Stimulated activated CD8-positive, alpha-beta memory T cell treated with anti-CD3 and anti-CD28 coated beads, Interleukin-12 subunit alpha, Interleukin-12 subunit beta, amount 100 ng/mL, for 24 hours (primary cell): ENCODE results near the gene FER.
"Not testable (repeated sequence)": the region's sequence is repeated elsewhere in the genome, so short reads cannot be mapped to it uniquely, and the experiment has no call there.

ENCODE experiments used
- DNase-seq: peaks from one replicate; pipeline ENCODE4 v3.0.0-alpha.2; 2020; ENCODE audit errors: extremely low read depth

FER gene

DNA sequence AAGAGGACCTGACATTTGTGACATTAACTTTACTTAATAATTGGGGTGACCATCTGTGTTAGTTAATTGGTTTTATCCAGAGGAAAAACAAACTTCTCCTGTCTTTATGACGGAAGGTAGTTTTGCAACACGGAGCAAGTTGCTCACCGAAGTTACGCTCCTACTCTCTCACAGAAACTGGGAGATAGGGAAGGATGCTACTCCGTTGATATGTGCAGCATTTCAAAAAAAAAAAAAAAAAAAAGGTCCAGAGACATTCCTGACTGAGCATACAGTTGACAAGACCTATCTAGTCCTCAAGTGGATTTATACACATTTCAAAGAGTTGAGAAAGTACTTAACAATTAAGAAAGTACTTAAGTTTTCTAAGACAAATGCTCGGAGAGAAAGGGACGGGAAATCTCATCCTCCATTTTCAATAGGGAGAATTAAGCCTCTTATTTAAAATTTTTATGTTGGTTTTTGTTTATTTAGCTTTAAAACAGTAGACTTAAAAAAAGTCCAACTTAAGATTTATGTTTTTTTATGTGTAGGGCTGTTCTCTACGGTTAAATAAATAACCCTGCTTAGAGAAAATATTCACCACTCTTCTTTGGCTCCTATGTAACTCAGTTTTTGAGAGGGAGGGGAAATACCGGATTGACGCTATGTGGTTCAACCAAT lies 455 bp upstream of the FER start:
- no peak for DNase-seq

DNA sequence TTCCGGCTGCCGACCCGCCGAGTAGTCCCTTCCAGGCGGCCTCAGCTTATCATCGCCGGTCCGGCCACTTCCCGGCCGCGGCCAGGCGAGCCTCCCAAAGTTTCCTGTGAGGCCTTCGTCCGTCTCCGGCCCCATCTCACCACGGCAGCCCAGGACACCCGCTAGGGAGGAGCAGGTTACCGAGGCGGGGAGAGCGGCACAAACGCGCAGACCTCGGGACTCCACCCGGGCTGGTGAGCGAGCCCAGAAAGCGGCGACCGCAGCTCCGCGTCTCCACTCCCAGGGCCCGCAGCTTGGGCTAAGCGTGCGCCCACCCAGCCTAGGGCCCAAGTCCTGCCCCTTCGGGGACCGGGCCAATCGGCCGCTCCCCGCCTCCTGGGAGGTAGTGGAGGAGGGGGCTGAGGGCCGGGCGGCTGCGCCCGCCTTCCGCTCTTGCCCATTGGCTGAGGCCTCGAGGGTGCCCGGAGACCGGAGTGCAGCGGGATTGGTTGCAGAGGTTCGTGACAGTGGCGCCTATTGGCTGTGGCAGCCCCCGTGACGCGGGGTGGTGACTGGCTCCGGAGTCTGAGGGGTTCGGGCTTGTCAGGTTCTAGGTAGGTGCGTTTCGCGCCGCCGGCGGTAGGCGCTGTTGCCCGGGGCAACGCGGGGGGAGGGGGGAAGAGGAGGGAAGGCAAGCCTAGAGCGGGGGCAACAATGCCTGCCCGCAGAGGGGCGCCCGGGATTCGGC lies 867 bp downstream of the FER start:
- DNase-seq, result peak; percentile 94

DNA sequence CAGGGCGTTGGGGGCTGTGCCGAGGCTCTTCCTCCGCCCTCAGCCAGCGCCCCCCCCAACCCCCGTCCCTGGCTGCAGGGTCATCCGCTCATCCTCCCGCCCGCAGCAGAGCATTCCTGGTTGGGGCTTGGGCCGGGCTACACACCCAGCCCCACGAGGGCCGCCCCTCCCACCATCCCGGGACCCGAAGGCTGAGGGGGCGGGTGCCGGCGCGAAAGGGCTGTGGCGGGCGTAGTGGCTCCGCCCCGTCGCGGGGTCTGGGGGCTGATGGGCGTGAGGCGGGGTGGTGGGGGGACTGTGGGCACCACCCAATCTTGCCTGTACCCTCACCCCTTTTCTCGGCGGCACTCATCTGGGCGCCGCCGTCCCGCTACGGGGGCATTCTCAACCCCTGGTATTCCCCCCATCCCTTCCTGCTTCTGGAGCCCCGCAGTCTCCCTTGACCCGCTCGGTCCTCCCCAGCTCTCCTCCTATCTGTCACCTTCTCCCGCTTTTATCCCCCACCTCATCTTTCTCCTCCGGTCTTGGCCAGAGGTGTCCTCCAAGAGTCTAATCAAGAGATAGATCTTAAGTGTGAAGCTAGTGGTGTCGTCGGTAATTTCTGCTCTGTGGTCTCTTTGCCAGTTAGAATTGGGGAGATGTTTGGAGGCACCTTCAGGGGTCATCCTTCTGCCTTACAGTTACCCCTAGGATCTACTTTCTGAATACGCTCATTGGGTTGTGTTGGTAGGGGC lies 1.6 kb downstream of the FER start:
- no peak for DNase-seq

DNA sequence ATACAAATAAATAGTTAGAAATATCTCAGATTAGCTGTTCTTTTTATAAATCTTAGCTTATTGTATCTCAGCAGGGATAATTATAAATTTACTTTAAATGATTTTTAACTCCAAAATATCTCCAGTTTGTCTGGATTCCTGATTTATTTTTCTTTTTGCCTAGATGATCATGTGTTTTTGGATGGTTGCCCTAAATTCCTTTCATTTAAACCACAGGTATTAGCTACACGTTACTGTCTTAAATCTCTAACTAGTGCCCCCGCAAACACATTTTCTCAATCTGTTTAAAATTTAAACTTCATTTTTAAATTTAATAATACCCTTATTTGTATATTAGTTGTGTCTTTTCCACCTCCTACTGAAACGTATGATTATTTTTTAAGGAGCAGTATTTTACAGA lies 5.6 kb downstream of the FER start:
- no peak for DNase-seq

DNA sequence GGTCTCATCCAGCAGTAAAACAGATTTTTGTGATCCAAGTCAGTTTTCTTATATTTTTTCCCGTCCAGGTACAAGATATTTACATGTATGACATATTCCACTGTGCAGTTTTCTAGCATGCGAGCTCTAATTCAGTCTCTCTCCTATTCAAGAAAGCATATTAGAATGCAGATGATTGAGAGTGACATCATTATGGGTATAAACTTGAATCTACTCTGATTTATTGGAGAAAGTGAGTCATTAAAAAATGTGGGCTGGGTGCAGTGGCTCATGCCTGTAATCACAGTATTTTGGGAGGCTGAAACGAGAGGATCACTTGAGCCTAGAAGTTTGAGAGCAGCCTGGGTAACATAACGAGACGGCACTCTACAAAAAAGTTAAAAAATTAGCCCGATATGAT lies 6.2 kb downstream of the FER start:
- no peak for DNase-seq

DNA sequence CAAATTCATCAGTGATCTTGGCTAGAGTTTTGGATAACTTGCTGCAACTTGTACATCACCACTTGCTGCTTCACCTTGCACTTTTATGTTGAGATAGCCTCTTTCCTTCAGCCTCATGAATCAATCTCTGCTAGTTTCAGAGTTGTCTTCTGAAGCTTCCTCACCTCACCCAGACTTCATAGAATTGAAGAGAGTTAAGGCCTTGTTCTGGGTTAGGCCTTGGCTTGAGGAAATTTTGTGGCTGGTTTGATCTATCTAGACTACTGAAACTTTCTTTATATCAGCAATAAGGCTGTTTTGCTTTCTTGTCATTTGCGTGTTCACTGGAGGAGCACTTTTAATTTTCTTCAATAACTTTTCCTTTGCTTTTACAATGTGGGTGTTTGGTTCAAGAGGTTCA lies 12.8 kb downstream of the FER start:
- no peak for DNase-seq

DNA sequence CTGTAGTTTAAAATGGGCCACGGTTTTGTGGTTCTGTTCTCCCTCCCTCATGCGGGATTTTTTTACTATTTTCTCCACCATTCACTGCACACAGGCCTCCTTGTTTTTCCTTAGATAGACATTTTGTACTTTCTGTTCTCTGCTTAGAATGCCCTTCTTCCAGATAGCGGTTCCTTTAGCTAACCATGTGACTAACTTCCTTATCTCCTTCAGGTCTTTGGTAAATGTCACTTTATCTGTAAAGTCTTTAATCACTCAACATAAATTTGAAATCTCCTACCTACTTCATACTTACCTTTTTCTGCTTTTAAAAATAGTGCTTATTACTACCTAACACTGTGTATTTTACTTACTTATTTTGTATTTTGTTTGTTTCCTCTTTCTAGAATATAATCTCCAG lies 15.0 kb downstream of the FER start:
- no peak for DNase-seq

DNA sequence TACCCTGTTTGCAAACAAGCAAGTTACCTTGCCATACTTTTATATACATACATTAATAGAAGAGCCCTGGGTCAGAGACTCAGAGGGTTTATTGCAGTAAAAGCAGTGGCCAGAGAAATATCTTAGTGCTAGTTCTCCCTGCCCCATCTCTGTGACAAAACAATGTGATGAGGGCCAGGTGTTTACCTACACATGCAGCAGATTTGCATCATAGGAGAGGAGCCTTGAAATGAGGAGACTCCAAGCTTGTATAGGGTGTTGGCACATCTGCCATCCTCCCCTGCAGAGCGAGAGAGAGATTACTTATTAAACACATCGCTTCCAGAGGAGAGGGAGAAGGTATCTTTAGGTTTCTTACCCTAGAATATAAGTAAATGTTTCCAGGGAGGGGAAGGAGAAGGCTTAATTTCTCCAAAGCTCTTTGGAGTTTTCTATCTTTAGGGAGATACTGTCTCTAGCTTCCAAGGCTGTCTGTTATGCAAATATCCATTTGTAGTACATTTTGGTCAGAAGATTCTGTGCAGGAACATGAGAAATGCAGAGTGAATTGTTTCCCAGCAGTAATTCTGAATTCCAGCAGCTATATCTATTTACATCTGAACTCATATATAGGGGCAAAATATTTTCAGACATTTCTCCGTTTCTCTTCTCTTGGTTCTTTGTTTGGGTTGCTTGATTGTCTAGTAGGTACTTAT lies 15.7 kb downstream of the FER start:
- no peak for DNase-seq

DNA sequence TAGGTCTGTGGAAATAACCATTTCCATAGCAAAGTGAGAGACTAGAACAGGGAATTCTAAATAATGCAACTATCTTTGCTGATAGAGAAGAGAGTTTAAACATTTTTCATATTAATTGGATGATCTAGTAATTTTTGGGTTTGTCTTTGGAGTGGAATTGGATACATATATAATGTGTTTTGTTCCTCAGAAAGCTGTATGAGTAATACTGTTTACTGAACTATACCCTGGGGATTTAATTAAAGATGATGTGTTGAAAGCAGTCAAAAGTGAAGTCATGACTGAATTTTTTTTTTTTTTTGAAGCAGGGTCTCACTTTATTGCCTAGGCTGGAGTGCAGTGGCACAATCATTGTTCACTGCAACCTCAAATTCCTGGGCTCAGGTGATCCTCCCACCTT lies 17.9 kb downstream of the FER start:
- no peak for DNase-seq

DNA sequence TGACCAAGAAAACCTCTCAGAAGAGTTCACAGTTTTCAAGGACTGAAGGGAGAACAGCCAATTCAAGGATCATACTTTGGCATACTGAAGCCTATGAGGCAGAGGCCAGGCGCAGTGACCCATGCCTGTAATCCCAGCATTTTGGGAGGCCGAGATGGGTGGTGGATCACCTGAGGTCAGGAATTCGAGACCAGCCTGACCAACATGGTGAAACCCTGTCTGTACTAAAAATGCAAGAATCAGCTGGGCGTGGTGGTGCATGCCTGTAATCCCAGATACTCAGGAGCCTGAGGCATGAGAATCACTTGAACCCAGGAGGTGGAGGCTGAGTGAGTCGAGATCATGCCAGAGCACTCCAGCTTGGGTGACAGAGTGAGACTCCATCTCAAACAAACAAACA lies 19.2 kb downstream of the FER start:
- not testable (repeated sequence) for DNase-seq

DNA sequence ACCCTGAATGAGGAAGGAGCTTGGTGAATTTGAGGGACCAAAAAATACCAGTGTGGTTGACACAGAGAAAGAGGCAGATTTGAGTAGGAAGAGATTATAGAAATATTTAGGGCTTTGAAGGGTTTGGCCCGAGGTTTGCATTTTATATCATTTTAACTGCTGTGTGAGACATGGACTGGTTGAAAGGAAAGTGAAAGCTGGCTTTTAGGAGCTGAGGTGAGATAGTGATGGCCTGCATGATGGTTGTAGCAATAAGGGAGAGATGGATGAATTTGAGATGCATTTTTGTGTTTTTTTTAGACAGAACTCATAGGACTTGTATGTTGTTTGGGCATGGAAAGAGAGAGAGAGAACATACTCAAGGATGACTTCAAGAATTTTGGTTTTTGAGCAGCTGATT lies 21.7 kb downstream of the FER start:
- DNase-seq, result no peak

DNA sequence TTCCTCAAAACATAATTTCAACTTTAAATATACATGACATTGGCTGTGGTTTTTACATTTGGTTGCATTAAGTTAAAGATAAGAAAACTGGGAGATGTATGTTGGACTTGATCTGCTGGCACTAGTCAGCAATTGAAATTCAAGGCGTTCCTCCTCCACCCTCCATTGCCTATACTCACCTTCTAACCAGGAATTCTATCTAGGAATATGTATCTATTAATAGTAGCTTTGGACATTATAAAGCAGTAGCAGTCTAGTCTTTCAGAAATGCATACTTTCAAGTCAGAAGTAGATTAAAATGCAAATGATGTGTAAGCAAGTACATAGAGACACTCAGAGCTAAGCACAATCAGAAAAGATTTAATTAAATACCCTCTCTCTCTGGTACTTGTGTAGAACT lies 24.9 kb downstream of the FER start:
- DNase-seq, result no peak

DNA sequence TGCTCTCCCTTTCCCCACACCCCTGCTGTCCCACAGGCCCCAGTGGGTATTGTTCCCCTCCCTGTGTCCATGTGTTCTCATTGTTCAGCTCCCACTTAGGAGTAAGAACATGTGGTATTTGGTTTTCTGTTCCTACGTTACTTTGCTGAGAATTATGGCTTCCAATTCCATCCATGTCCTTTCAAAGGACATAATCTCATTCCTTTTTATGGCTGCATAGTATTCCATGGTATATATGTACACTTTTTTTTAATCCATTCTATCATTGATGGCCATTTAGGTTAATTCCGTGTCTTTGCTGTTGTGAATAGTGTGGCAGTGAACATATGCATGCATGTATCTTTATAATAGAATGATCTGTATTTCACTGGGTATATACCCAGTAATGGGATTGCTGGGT lies 25.6 kb downstream of the FER start:
- DNase-seq, result no peak

DNA sequence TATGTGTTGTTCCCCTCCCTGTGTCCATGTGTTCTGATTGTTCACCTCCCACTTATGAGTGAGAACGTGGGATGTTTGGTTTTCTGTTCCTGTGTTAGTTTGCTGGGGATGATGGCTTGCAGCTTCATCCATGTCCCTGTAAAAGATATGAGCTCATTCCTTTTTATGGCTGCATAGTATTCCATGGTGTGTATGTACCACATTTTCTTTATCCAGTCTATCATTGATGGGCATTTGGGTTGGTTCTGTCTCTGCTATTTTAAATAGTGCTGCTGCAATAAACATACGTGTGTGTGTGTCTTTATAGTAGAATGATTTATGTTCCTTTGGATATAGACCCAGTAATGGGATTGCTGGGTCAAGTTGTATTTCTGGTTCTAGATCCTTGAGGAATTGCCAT lies 26.4 kb downstream of the FER start:
- DNase-seq, result not testable (repeated sequence)

DNA sequence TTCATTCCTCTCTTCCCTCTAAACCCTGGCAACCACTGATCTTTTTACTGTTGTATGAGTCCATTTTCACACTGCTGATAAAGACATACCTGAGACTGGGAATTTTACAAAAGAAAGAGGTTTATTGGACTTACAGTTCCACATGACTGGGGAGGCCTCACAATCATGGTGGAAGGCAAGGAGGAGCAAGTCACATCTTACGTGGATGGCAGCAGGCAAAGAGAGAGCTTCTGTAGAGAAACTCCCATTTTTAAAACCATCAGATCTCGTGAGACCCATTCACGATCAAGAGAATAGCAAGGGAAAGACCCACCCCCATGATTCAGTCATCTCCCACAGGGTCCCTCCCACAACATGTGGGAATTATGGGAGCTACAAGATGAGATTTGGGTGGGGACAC lies 29.9 kb downstream of the FER start:
- DNase-seq, result not testable (repeated sequence)

DNA sequence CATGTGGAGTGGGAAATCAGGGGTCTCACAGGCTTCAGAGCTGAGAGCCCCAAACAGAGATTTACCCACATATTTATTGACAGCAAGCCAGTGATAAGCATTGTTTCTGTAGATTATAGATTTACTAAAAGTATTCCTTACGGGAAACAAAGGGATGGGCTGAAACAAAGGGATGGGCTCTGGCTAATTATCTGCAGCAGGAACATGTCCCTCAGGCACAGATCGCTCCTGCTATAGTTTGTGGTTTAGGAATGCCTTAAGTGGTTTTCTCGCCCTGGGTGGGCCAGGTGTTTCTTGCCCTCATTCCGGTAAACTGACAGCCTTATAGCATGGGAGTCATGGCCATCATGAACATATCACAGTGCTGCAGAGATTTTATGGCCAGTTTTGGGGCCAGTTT lies 36.9 kb downstream of the FER start:
- DNase-seq, result not testable (repeated sequence)

DNA sequence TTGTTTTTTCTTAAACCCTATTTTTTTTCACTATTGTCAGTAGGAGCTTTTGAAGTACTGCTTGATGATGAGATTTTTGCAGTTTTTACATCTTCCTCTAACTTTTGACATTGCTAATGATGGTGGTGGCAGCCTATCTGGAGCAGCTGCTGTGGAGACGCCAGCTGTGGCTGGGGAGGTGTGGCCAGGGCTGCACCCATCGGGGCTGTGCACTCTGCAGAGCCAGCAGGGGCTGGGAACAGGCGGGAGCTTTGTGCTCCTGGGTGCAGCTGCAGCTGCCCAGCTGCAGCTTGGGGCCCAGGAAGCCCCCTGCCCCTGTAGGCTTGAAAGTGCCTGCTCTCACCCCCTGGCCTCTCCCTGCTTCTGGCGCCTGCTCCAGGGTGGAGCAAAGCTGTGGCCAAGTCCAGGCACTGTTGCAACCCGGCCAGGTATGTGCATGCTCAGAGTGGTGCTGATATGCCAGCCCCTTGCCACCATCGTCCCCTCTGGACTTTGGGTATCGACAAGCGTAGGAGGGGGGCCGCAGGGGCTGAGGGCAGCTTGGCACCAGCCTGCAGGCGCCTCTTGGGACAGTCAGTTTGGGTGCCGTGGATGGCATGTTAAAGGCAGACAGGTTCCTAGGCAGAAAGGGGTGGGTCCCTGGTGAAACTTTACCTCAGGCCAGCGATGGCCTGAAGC lies 39.2 kb downstream of the FER start:
- DNase-seq, result no peak

DNA sequence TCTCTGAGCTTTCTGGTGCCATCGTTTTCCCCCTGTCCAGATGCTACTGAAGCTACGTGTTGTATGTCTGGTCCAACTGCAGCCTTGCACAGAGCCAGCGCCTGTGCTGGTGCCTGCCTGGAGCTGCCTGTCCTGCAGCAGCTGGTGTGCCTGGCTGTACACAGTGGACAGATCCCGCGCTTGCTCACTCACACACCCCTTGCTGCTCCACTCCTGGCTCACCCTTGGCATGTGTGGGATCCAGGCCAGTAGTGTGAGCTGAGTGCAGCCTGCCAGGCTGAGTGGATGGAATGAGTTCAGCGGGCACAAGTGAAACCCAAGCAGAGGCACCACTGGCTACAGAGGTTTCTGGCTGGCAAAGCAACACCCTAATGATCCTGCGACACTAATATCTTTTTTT lies 40.4 kb downstream of the FER start:
- DNase-seq, result no peak

DNA sequence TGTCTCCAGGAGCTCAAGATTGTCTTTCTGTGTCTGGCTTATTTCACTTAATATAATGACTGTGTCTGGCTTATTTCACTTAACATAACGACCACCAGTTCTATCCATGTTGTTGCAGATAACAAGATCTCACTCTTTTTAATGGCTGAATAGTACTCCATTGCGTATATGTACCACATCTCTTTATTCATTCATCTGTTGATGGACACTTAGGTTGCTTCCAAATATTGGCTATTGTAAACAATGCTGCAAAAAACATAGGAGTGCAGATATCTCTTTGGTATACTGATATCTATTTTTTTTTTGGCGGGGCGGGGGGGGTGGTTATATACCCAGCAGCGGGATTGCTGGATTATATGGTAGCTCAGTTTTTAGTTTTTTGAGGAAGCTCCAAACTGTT lies 45.5 kb downstream of the FER start:
- DNase-seq, result no peak

DNA sequence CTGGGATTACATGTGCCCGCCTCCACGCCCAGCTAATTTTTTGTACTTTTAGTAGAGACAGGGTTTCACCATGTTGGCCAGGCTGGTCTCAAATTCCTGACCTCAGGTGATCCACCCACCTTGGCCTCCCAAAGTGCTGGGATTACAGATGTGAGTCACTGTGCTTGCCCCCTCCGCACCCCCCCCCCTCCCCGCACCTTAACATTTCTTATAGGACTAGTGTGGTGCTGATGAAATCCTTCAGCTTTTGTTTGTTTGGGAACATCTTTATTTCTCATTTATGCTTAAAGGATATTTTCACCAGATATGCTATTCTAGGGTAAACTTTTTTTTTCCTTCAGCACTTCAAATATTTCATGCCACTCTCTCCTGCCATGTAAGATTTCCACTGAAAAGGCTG lies 46.7 kb downstream of the FER start:
- DNase-seq, result not testable (repeated sequence)

DNA sequence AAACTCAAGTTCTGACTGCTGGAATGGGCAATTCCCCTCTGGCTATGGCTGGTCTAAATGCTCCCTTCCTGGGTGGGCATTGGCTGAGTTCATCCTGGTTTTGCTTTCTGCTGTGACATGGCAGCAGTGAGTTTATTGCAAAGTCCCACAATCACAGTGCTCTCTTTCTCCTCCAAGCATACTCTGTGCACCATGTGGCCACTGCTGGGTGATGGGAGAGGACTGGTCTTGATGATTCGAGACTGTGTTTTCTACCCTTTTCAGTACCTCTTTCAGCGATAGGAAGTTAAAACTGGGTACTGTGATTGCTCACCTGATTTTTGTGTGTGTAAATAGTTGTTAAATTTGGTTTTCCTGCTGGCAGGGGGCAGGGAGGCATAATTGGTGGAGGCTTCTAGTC lies 49.7 kb downstream of the FER start:
- no peak for DNase-seq

DNA sequence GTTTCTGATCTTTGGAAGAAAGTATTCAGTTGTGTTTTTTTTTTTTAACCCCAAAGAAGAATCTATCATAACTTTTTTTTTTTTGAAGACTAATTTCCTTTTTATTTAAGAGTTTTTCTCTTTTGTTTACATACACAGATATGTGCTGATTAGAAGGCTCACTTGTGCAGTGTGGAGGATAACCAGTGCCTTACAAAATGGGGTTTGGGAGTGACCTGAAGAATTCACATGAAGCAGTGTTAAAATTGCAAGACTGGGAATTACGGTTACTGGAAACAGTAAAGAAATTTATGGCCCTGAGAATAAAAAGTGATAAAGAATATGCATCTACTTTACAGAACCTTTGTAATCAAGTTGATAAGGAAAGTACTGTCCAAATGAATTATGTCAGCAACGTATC lies 50.3 kb downstream of the FER start:
- DNase-seq, result no peak
